WTC11 (cell line): ENCODE results near the gene RTN4RL1. TPM values are rescaled to one million over a fixed set of nuclear protein-coding genes. Genes with fewer than 3 reads are reported as not detected.

ENCODE experiments used
- ATAC-seq: fragments of 200-7000 bp; cut with Tn5 transposase; 2 replicates; pipeline ENCODE4 v1.10.0; 2021; ENCODE audit warnings: mild to moderate bottlenecking, moderate library complexity
- CTCF ChIA-PET: fragments of 300-600 bp; sonication (Branson Sonifier 250); formaldehyde crosslinking; loops from one replicate; lab custom pipeline; 2021; ENCODE audit warnings: antibody characterized with exemption; lab: Charles Lee
- POLR2A ChIA-PET: fragments of 350-600 bp; sonication (Branson Sonifier 250); formaldehyde crosslinking; loops from one replicate; lab custom pipeline; 2021; ENCODE audit warnings: antibody characterized with exemption; lab: Charles Lee
- DNase-seq: peaks from one replicate; pipeline ENCODE4 v3.0.0; 2021; ENCODE audit warnings: low spot score
- H3K27ac Mint-ChIP-seq: 2 replicates; pipeline ENCODE4 v1.8.0; 2021; ENCODE audit warnings: mixed read lengths
- H3K27me3 Mint-ChIP-seq: 2 replicates; pipeline ENCODE4 v1.8.0; 2021; ENCODE audit warnings: low read depth, mild to moderate bottlenecking, moderate library complexity, mixed read lengths
- H3K36me3 Mint-ChIP-seq: 2 replicates; pipeline ENCODE4 v1.8.0; 2021; ENCODE audit warnings: mixed read lengths
- H3K4me1 Mint-ChIP-seq: 2 replicates; pipeline ENCODE4 v1.8.0; 2022; ENCODE audit warnings: mixed read lengths
- H3K4me3 Mint-ChIP-seq: 2 replicates; pipeline ENCODE4 v1.8.0; 2021; ENCODE audit warnings: mild to moderate bottlenecking, moderate library complexity, mixed read lengths
- H3K9me3 Mint-ChIP-seq: 2 replicates; pipeline ENCODE4 v1.8.0; 2021; ENCODE audit warnings: mixed read lengths
- ARID4B ChIP-seq: sonication (generic); formaldehyde crosslinking; IDR thresholded peaks from 2 replicates; pipeline ENCODE4 v1.8.0; 2023; ENCODE audit warnings: missing genetic modification reagents, mild to moderate bottlenecking, borderline replicate concordance
- ATF2 ChIP-seq: sonication (generic); formaldehyde crosslinking; IDR thresholded peaks from 2 replicates; pipeline ENCODE4 v1.8.1; 2022; ENCODE audit warnings: low read depth, missing genetic modification reagents, borderline replicate concordance
- E2F5 ChIP-seq: sonication (generic); formaldehyde crosslinking; IDR thresholded peaks from 2 replicates; pipeline ENCODE4 v1.8.1; 2022; ENCODE audit warnings: mild to moderate bottlenecking, moderate library complexity, missing genetic modification reagents
- ELF4 ChIP-seq: sonication (generic); formaldehyde crosslinking; IDR thresholded peaks from 2 replicates; pipeline ENCODE4 v1.8.1; 2022; ENCODE audit warnings: low read depth, mild to moderate bottlenecking, moderate library complexity, missing genetic modification reagents
- EMX1 ChIP-seq: fragments of 250-450 bp; sonication (Bioruptor Pico); IDR thresholded peaks from 2 replicates; pipeline ENCODE4 v1.8.0; 2021; ENCODE audit warnings: mild to moderate bottlenecking
- FOXP4 ChIP-seq: sonication (generic); formaldehyde crosslinking; IDR thresholded peaks from 2 replicates; pipeline ENCODE4 v1.8.0; 2022; ENCODE audit warnings: mild to moderate bottlenecking, missing genetic modification reagents
- IRF1 ChIP-seq: sonication (generic); formaldehyde crosslinking; IDR thresholded peaks from 2 replicates; pipeline ENCODE4 v1.8.0; 2023; ENCODE audit warnings: missing genetic modification reagents
- JUN ChIP-seq: sonication (generic); formaldehyde crosslinking; IDR thresholded peaks from 2 replicates; pipeline ENCODE4 v1.8.0; 2023; ENCODE audit warnings: mild to moderate bottlenecking, missing genetic modification reagents
- NR3C1 ChIP-seq: sonication (generic); formaldehyde crosslinking; conservative IDR thresholded peaks from 2 replicates; pipeline ENCODE4 v1.8.1; 2023; ENCODE audit warnings: low read depth, mild to moderate bottlenecking, missing genetic modification reagents
- OVOL2 ChIP-seq: fragments of 250-450 bp; sonication (Bioruptor Pico); IDR thresholded peaks from 2 replicates; pipeline ENCODE4 v1.9.0; 2021; ENCODE audit warnings: mild to moderate bottlenecking, borderline replicate concordance
- PRRX2 ChIP-seq: fragments of 250-450 bp; sonication (Bioruptor Pico); IDR thresholded peaks from 2 replicates; pipeline ENCODE4 v1.8.0; 2021; ENCODE audit warnings: mild to moderate bottlenecking
- SP1 ChIP-seq: sonication (generic); formaldehyde crosslinking; conservative IDR thresholded peaks from 2 replicates; pipeline ENCODE4 v1.8.1; 2022; ENCODE audit warnings: missing genetic modification reagents
- STAT6 ChIP-seq: sonication (generic); formaldehyde crosslinking; conservative IDR thresholded peaks from 2 replicates; pipeline ENCODE4 v1.8.1; 2023; ENCODE audit warnings: mild to moderate bottlenecking, low read depth, missing genetic modification reagents, moderate library complexity
- USF1 ChIP-seq: sonication (generic); formaldehyde crosslinking; IDR thresholded peaks from 2 replicates; pipeline ENCODE4 v1.8.0; 2022; ENCODE audit warnings: mild to moderate bottlenecking, missing genetic modification reagents
- USF2 ChIP-seq: sonication (generic); formaldehyde crosslinking; IDR thresholded peaks from 2 replicates; pipeline ENCODE4 v1.8.1; 2023; ENCODE audit warnings: mild to moderate bottlenecking, missing genetic modification reagents, moderate library complexity
- ZNF138 ChIP-seq: sonication (generic); formaldehyde crosslinking; conservative IDR thresholded peaks from 2 replicates; pipeline ENCODE4 v1.8.1; 2022; ENCODE audit warnings: mild to moderate bottlenecking, moderate library complexity, missing genetic modification reagents
- ZNF423 ChIP-seq: fragments of 250-450 bp; sonication (Bioruptor Pico); IDR thresholded peaks from 2 replicates; pipeline ENCODE4 v2.1.2; 2022; ENCODE audit warnings: mild to moderate bottlenecking, moderate library complexity
- ZNF425 ChIP-seq: fragments of 250-450 bp; sonication (Bioruptor Pico); conservative IDR thresholded peaks from 2 replicates; pipeline ENCODE4 v1.9.0; 2021; ENCODE audit warnings: mild to moderate bottlenecking
- ZNF671 ChIP-seq: fragments of 250-450 bp; sonication (Bioruptor Pico); IDR thresholded peaks from 2 replicates; pipeline ENCODE4 v1.8.0; 2021; ENCODE audit warnings: mild to moderate bottlenecking
- total RNA-seq: library from RNA; stranded (reverse); gene quantifications from 3 replicates; pipeline ENCODE4 v1.2.3, GENCODE V29; 2021

The RTN4RL1 gene
- total RNA-seq, 1 experiment from 2014 or later: 0.72 TPM

- ChIA-PET POLR2A (no interaction called here), CTCF (interaction anchor here (0.9 kb wide), 1 partner anchor 12 kb away, joined by 3 read pairs; no protein-coding TSS in a partner anchor)
- H3K27ac Mint-ChIP-seq: no peak overlapping the region
- H3K9me3 Mint-ChIP-seq: no peaks in the 10 kb centered on the region
- peaks cover 47% of the 10 kb centered on the region for H3K36me3 Mint-ChIP-seq
- no peaks in the 10 kb centered on the region for H3K4me1 Mint-ChIP-seq
- TF ChIP-seq ZNF425 (no peak), USF1 (CRISPR knock-in tag) (no peak), USF2 (CRISPR knock-in tag) (no peak), ARID4B (CRISPR knock-in tag) (no peak), IRF1 (no peak), JUN (CRISPR knock-in tag) (no peak), NR3C1 (CRISPR knock-in tag) (no peak), ZNF671 (no peak), SP1 (no peak), OVOL2 (CRISPR knock-in tag) (no peak), PRRX2 (CRISPR knock-in tag) (no peak), ZNF423 (no peak), ATF2 (CRISPR knock-in tag) (no peak), FOXP4 (CRISPR knock-in tag) (no peak), E2F5 (no peak), ELF4 (CRISPR knock-in tag) (no peak), STAT6 (CRISPR knock-in tag) (no peak), ZNF138 (no peak), EMX1 (CRISPR knock-in tag) (no peak)
- H3K27me3 Mint-ChIP-seq: no peaks in the 10 kb centered on the region
- no peak for ATAC-seq
- DNase-seq: no peak
- H3K4me3 Mint-ChIP-seq: no peak overlapping the region
Measured at GRCh38 chr17:1897105-1897656, 128.0 kb downstream of the RTN4RL1 start.
